ENCODE results near the gene CHRD.

GRCh38 chr3:184354121-184354728, 25.6 kb upstream of the CHRD start:
- TF ChIP-seq CTCF (conservative IDR thresholded peaks at IDR 0.05): peak; percentile 95
- no peak for TF ChIP-seq ZFX (IDR thresholded peaks at IDR 0.05)
